Measurements from ENCODE around the gene RIOK2.

DNA sequence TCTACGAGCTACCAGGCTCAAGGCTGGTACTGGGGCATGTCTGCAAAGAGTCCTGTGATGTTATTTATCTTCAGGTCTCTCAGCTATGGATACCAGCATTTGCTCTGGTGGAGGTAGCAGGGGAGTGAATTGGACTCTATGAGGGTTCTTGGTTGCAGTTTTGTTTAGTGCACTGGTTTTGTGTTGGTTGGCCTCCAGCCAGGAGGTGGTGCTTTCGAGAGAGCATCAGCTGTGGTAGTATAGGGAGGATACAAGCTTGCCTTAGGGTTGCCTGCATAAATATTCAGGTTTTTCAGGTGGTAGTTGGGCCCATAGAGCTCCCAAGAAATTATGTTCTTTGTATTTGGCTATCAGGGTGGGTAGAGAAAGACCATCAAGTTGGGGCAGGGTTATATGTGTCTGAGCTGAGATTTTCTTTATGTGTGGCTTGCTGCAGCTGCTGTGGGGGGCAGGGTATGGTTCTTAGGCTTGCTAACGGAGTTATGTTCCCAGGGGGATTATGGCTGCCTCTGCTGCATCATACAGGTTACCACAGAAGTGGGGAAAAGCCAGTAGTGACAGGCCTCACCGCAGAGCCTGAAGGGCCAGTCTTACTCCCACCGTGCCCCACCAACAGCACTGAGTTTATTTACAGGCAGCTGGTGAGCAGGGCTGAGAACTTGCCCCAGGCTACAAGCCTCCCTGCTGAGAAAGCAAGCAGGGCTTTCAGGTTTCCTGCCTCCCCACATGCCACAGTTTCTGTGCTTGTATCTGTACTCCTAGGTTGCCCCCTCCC lies 9.7 kb upstream of the RIOK2 start:
- TF ChIP-seq POLR2A (IDR thresholded peaks at IDR 0.05; ENCODE audit: low read depth, low read length) = no peak
- no peak for TF ChIP-seq TAF1 (IDR thresholded peaks at IDR 0.05; ENCODE audit: borderline replicate concordance, low read depth, low read length)
- no peak for TF ChIP-seq POLR2AphosphoS5 (IDR thresholded peaks at IDR 0.05; ENCODE audit: low read depth, low read length)

Data from GM12892 (cell line).